ENCODE data around the gene APOA4. TPM values are rescaled to one million over a fixed set of nuclear protein-coding genes. Genes with fewer than 3 reads are reported as not detected.

The APOA4 gene
- polyA plus RNA-seq, 3 donors: not detected

DNA sequence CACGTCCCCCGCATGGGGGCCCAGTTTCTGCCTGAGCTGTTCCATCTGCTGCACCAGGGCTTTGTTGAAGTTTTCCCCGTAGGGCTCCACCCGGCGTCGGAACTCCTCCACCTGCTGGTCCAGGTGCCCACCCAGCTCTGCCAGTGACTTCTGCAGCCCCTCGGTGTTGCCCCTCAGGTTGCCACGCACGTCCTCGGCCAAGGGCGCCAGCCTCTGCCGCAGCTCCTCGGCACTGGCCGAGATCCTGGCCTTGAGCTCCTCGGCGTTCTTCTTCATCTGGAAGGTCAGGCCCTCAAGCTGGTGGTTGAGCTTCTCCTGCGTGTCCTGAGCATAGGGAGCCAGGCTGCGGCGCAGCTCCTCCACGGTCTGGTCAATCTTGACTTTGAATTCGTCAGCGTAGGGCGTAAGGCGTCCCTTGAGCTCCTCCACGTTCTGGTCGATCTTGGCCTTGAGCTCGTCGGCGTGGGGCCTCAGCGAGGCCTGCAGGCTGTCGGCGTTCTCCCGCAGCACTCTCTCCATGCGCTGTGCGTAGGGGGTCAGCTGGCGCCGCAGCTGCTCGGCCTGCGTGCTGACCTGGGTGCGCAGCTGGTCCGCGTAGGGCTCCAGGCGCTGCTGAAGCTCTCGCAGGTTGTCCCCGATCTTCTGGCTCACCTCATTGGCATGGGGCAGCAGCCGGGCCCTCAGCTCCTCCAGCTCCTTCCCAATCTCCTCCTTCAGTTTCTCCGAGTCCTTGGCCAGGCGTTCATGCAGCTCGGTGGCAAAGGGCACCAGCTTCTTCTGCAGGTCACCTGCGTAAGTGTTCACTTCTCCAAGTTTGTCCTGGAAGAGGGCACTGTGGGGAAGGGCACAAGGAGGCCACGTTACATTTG lies 1.8 kb downstream of the APOA4 start:
- H3K9ac ChIP-seq (ENCODE audit: insufficient read depth, low read length, poor library complexity, severe bottlenecking): no peak overlapping the region
- H3K36me3 Mint-ChIP-seq: no peaks in the 10 kb centered on the region
- no peaks in the 10 kb centered on the region for H3K36me3 ChIP-seq (replicated peaks in 1 of 2; ENCODE audit: control insufficient read depth in 1 of 2, insufficient read depth in 2 of 2, low read length in 2 of 2)
- no peak overlapping the region for H3K27ac ChIP-seq (ENCODE audit: low read depth in 1 of 2, low read length in 2 of 2)
- no peaks in the 10 kb centered on the region for H3K9me3 Mint-ChIP-seq
- H3K9me3 ChIP-seq (replicated peaks in 1 of 2; ENCODE audit: control insufficient read depth in 1 of 2, insufficient read depth in 1 of 2, low read length in 2 of 2): no peaks in the 10 kb centered on the region
- no peak overlapping the region for H2AFZ ChIP-seq (ENCODE audit: insufficient read depth, low read depth, low read length, poor library complexity, severe bottlenecking)
- WGBS (ENCODE audit: insufficient coverage): 97% methylated on average over 47 of the region's 51 CpGs
- H3K4me2 ChIP-seq (replicated peaks; ENCODE audit: extremely low read depth, low read length, poor library complexity, severe bottlenecking): no peak overlapping the region
- peaks cover 0 to 2% (median 0%) of the 10 kb centered on the region in 3 donors for H3K27me3 Mint-ChIP-seq (ENCODE audit: low read depth in 3 of 3)
- H4K20me1 ChIP-seq (ENCODE audit: insufficient read depth, low read length): no peaks in the 10 kb centered on the region
- DNase-seq: no peak
- no peaks in the 10 kb centered on the region for H3K4me1 ChIP-seq (ENCODE audit: control insufficient read depth in 1 of 2, insufficient read depth in 2 of 2, low read length in 2 of 2)
- no peak overlapping the region for H3K4me3 Mint-ChIP-seq
- no peaks in the 10 kb centered on the region for H3K27me3 ChIP-seq (ENCODE audit: control insufficient read depth in 2 of 2, insufficient read depth in 2 of 2, low read length in 2 of 2)
- intact Hi-C loops (cut with micrococcal nuclease): no loop called here
- no peak overlapping the region for H3K27ac Mint-ChIP-seq
- no peak overlapping the region for H3K4me3 ChIP-seq (replicated peaks in 1 of 3; ENCODE audit: low read depth in 2 of 3, low read length in 3 of 3)
- TF ChIP-seq, protein P1, sequence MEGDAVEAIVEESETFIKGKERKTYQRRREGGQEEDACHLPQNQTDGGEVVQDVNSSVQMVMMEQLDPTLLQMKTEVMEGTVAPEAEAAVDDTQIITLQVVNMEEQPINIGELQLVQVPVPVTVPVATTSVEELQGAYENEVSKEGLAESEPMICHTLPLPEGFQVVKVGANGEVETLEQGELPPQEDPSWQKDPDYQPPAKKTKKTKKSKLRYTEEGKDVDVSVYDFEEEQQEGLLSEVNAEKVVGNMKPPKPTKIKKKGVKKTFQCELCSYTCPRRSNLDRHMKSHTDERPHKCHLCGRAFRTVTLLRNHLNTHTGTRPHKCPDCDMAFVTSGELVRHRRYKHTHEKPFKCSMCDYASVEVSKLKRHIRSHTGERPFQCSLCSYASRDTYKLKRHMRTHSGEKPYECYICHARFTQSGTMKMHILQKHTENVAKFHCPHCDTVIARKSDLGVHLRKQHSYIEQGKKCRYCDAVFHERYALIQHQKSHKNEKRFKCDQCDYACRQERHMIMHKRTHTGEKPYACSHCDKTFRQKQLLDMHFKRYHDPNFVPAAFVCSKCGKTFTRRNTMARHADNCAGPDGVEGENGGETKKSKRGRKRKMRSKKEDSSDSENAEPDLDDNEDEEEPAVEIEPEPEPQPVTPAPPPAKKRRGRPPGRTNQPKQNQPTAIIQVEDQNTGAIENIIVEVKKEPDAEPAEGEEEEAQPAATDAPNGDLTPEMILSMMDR (IDR thresholded peaks at IDR 0.05): no peak
- H3K4me1 Mint-ChIP-seq: no peaks in the 10 kb centered on the region
- H3K79me2 ChIP-seq (ENCODE audit: insufficient read depth, low read length): no peaks in the 10 kb centered on the region

GRCh38 chr11:116819049-116819448 lies 4.1 kb downstream of the APOA4 start:
- no peaks in the 10 kb centered on the region for H4K20me1 ChIP-seq (ENCODE audit: insufficient read depth, low read length)
- no peak overlapping the region for H3K4me2 ChIP-seq (replicated peaks; ENCODE audit: extremely low read depth, low read length, poor library complexity, severe bottlenecking)
- Mint-ChIP-seq H3K27ac (no peak overlapping the region), H3K4me3 (no peak overlapping the region), H3K9me3 (no peaks in the 10 kb centered on the region), H3K4me1 (peaks cover 8% of the 10 kb centered on the region), H3K27me3 (ENCODE audit: low read depth in 3 of 3) (peaks cover 0 to 2% (median 0%) of the 10 kb centered on the region in 3 donors), H3K36me3 (no peaks in the 10 kb centered on the region)
- H3K9me3 ChIP-seq (replicated peaks in 1 of 2; ENCODE audit: control insufficient read depth in 1 of 2, insufficient read depth in 1 of 2, low read length in 2 of 2): no peaks in the 10 kb centered on the region
- H3K27me3 ChIP-seq (ENCODE audit: control insufficient read depth in 2 of 2, insufficient read depth in 2 of 2, low read length in 2 of 2): no peaks in the 10 kb centered on the region
- no peak overlapping the region for H3K4me3 ChIP-seq (replicated peaks in 1 of 3; ENCODE audit: low read depth in 2 of 3, low read length in 3 of 3)
- no peaks in the 10 kb centered on the region for H3K79me2 ChIP-seq (ENCODE audit: insufficient read depth, low read length)
- H2AFZ ChIP-seq (ENCODE audit: insufficient read depth, low read depth, low read length, poor library complexity, severe bottlenecking): no peak overlapping the region
- no peaks in the 10 kb centered on the region for H3K36me3 ChIP-seq (replicated peaks in 1 of 2; ENCODE audit: control insufficient read depth in 1 of 2, insufficient read depth in 2 of 2, low read length in 2 of 2)
- TF ChIP-seq, protein P1 (IDR thresholded peaks at IDR 0.05): no peak
- no peak overlapping the region for H3K9ac ChIP-seq (ENCODE audit: insufficient read depth, low read length, poor library complexity, severe bottlenecking)
- 83% methylated on average over 4 of the region's 9 CpGs for WGBS (ENCODE audit: insufficient coverage)
- intact Hi-C loops (cut with micrococcal nuclease): no loop called here
- H3K27ac ChIP-seq (ENCODE audit: low read depth in 1 of 2, low read length in 2 of 2): no peak overlapping the region
- no peak for DNase-seq
- no peaks in the 10 kb centered on the region for H3K4me1 ChIP-seq (ENCODE audit: control insufficient read depth in 1 of 2, insufficient read depth in 2 of 2, low read length in 2 of 2)

Measured in CD14-positive monocyte (primary cell).